SU-DHL-6 (cell line): ENCODE measurements around the gene UCN.

Source experiments
- H2AFZ ChIP-seq: fragments of 200-600 bp; sonication (generic); 2 replicates; pipeline ENCODE4 v1.6.1; 2014; ENCODE audit warnings: low read depth, mild to moderate bottlenecking, moderate library complexity, mixed read lengths, antibody characterized with exemption, low read length; ENCODE audit not compliant: severe bottlenecking
- H3F3A ChIP-seq: fragments of 200-600 bp; shearing (Covaris generic); 2 replicates; pipeline ENCODE4 v1.6.0; 2016; ENCODE audit warnings: antibody characterized with exemption, mild to moderate bottlenecking; ENCODE audit not compliant: insufficient read depth
- H3K27ac ChIP-seq: fragments of 200-600 bp; sonication (generic); 2 replicates; pipeline ENCODE4 v1.5.1; 2016; ENCODE audit warnings: low read depth, mild to moderate bottlenecking, low read length, moderate library complexity, mixed read lengths
- H3K27me3 ChIP-seq: fragments of 200-600 bp; sonication (generic), shearing (Covaris generic); 2 replicates; pipeline ENCODE4 v1.6.0; 2014; ENCODE audit warnings: mild to moderate bottlenecking, low read length
- H3K36me3 ChIP-seq: fragments of 200-600 bp; sonication (generic); 2 replicates; pipeline ENCODE4 v1.6.1; 2014; ENCODE audit warnings: mild to moderate bottlenecking, low read length, mixed read lengths
- H3K4me2 ChIP-seq: fragments of 300-600, 200-600 bp; shearing (Covaris generic), sonication (generic); 2 replicates; pipeline ENCODE4 v1.6.0; 2014; ENCODE audit warnings: low read length, low read depth, mild to moderate bottlenecking; ENCODE audit not compliant: poor library complexity, severe bottlenecking
- H3K4me3 ChIP-seq: fragments of 200-600 bp; sonication (generic); 2 replicates; pipeline ENCODE4 v1.5.1; 2014; ENCODE audit warnings: antibody characterized with exemption, low read length, mild to moderate bottlenecking, mixed read lengths; ENCODE audit not compliant: insufficient read depth, poor library complexity, severe bottlenecking
- H3K79me2 ChIP-seq: fragments of 200-600 bp; sonication (generic); 2 replicates; pipeline ENCODE4 v1.6.1; 2014; ENCODE audit warnings: mild to moderate bottlenecking, low read length, moderate library complexity; ENCODE audit not compliant: insufficient read depth
- H3K9ac ChIP-seq: fragments of 200-600 bp; sonication (generic); 2 replicates; pipeline ENCODE4 v1.7.0; 2014; ENCODE audit warnings: mild to moderate bottlenecking, low read length
- H3K9me2 ChIP-seq: fragments of 200-600 bp; sonication (generic); replicated peaks from 2 replicates; pipeline ENCODE4 v1.6.1; 2014; ENCODE audit warnings: low read length; ENCODE audit not compliant: insufficient read depth
- H3K9me3 ChIP-seq: fragments of 200-600 bp; sonication (generic); 2 replicates; pipeline ENCODE4 v1.6.1; 2014; ENCODE audit warnings: low read length, mixed read lengths; ENCODE audit not compliant: insufficient read depth
- H4K20me1 ChIP-seq: fragments of 200-600 bp; sonication (generic); 2 replicates; pipeline ENCODE4 v1.6.1; 2014; ENCODE audit warnings: low read depth, mild to moderate bottlenecking, antibody characterized with exemption, low read length, moderate library complexity, mixed read lengths
- EZH2phosphoT487 ChIP-seq: fragments of 200-600 bp; sonication (generic), shearing (Covaris generic); conservative IDR thresholded peaks from 2 replicates; pipeline ENCODE4 v1.6.1; 2018; ENCODE audit warnings: mild to moderate bottlenecking, antibody characterized with exemption, low read length, moderate library complexity, mixed read lengths
- TF ChIP-seq, protein P1 (sequence below): fragments of 200-600 bp; sonication (generic); IDR thresholded peaks from one replicate; pipeline ENCODE4 v1.5.1; 2017; ENCODE audit warnings: antibody characterized with exemption, mild to moderate bottlenecking, low read length, moderate library complexity; ENCODE audit not compliant: insufficient read depth, poor library complexity, severe bottlenecking

UCN gene, protein sequence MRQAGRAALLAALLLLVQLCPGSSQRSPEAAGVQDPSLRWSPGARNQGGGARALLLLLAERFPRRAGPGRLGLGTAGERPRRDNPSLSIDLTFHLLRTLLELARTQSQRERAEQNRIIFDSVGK

DNA sequence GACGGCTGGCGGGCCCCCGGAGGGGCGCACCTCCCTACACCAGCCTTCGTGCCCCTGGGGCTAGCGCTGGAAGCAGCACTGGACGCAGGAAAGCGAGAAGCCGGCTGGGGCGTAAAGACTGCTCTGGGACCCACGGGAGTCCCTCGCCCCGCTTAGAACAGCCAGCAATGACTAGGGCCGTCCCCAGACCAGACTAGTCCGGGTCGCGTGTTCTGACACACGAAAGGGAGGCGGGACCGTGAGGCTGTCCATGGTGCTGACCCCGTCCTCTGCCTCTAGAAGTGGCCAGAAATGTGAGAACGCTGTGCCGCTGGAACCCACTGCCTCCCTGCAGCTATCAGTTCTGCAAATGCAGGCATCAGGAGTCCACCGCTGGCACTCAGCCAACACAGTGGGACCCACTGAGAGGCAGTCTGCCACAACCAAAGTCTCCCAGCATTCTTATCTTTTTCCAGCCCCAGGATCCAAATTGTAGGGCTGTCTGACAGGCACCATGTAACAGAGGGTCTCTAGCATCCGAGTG is at the start of gene UCN:
Gene UCN, minus strand, starts transcription at position 87 of the 523 bp plus-strand sequence. CDS start 550 bp downstream, outside the sequence.
- no peak within 1 kb of the TSS for H3K27ac ChIP-seq
- H3F3A ChIP-seq: no peaks in the 10 kb centered on the region
- no peak for TF ChIP-seq EZH2phosphoT487
- TF ChIP-seq, protein P1, sequence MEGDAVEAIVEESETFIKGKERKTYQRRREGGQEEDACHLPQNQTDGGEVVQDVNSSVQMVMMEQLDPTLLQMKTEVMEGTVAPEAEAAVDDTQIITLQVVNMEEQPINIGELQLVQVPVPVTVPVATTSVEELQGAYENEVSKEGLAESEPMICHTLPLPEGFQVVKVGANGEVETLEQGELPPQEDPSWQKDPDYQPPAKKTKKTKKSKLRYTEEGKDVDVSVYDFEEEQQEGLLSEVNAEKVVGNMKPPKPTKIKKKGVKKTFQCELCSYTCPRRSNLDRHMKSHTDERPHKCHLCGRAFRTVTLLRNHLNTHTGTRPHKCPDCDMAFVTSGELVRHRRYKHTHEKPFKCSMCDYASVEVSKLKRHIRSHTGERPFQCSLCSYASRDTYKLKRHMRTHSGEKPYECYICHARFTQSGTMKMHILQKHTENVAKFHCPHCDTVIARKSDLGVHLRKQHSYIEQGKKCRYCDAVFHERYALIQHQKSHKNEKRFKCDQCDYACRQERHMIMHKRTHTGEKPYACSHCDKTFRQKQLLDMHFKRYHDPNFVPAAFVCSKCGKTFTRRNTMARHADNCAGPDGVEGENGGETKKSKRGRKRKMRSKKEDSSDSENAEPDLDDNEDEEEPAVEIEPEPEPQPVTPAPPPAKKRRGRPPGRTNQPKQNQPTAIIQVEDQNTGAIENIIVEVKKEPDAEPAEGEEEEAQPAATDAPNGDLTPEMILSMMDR: no peak
- H3K9me2 ChIP-seq: no peaks in the 10 kb centered on the region
- no peaks in the 10 kb centered on the region for H3K9me3 ChIP-seq
- no peak within 1 kb of the TSS for H3K4me2 ChIP-seq
- H4K20me1 ChIP-seq: no peaks in the 10 kb centered on the region
- no peaks in the 10 kb centered on the region for H3K27me3 ChIP-seq
- H3K79me2 ChIP-seq: no peaks in the 10 kb centered on the region
- no peak within 1 kb of the TSS for H2AFZ ChIP-seq
- H3K4me3 ChIP-seq: no peak within 1 kb of the TSS
- no peaks in the 10 kb centered on the region for H3K36me3 ChIP-seq
- no peak within 1 kb of the TSS for H3K9ac ChIP-seq

DNA sequence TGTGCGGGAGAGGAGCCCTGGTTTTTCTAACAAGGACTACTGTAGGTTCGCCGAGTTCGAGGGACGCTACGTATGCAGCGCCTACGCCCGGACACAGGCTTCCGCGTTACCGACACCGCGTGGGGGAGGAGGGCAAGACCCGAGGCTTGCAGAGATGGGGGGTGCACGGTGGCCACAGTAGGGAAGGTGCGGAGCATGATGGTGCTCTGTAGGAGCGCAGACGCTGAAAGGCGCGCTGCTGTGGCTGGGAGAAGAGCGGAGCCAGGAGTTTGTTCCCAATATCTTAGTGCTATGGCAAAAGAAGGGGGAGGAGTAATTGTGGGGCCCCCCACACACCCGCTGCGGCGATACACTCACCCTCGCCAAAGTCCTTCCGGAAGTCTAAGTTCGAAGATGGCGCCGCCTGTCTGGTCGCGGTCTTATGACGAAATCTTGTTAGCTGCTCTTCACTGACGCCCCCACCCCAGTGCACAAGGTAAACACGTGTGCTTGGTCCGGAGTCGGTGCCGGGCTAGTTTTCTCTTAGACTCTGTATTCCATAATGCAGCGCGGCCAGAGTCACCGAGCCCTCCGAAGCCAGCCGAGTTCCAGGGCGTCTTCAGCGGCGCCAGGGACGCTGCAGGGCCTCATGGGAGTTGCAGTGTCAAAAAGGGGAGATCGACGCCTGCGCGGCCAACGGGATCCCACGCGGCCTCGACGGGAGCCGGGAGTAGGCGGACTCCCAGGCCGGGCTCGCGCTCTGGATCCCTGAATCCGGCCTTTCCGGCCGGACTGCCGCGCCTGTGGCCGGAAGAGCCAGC is 48.3 kb upstream of the UCN start, which contains the start of gene GTF3C2:
Gene GTF3C2, minus strand, starts transcription at position 383 of the 800 bp plus-strand sequence. CDS start 13,210 bp downstream, outside the sequence.
- Histone ChIP-seq H3K4me2 (peak within 1 kb of the TSS; percentile 70), H3K36me3 (no peaks in the 10 kb centered on the region), H3K9me2 (no peaks in the 10 kb centered on the region), H3K9ac (peak within 1 kb of the TSS; percentile 98), H2AFZ (peak within 1 kb of the TSS; percentile 78), H3K9me3 (no peaks in the 10 kb centered on the region), H3F3A (no peaks in the 10 kb centered on the region), H3K4me3 (peak within 1 kb of the TSS; percentile 87), H3K27me3 (no peaks in the 10 kb centered on the region), H4K20me1 (no peaks in the 10 kb centered on the region), H3K27ac (peak within 1 kb of the TSS; percentile 80), H3K79me2 (peaks cover 68% of the 10 kb centered on the region)
- no peak for TF ChIP-seq EZH2phosphoT487
- TF ChIP-seq, protein P1: no peak

DNA sequence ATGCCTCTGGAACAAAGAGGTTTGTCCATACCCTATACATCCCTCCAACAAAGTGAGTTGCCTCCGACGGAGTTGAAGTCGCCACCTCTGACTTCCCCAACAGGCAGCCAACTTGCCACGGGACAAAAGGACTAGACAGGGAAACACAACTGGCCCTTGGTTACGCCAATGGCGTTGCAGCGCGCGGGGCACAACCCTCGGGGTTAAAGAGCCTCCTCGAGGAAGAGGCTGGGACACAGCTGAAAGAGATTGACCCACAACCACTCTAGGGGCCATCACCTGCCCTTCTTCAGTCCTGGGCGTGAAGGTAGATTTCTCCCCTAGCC is 47.8 kb upstream of the UCN start:
- peaks cover 73% of the 10 kb centered on the region for H3K79me2 ChIP-seq
- no peaks in the 10 kb centered on the region for H3K27me3 ChIP-seq
- peak overlapping the region; percentile 78 for H2AFZ ChIP-seq
- peak overlapping the region; percentile 98 for H3K9ac ChIP-seq
- no peaks in the 10 kb centered on the region for H3F3A ChIP-seq
- no peaks in the 10 kb centered on the region for H3K9me3 ChIP-seq
- H3K9me2 ChIP-seq: no peaks in the 10 kb centered on the region
- TF ChIP-seq, protein P1: no peak
- TF ChIP-seq EZH2phosphoT487: no peak
- H4K20me1 ChIP-seq: no peaks in the 10 kb centered on the region
- H3K4me3 ChIP-seq: peak overlapping the region; percentile 87
- no peaks in the 10 kb centered on the region for H3K36me3 ChIP-seq
- H3K4me2 ChIP-seq: peak overlapping the region; percentile 70
- peak overlapping the region; percentile 80 for H3K27ac ChIP-seq
